ENCODE results near the gene SMARCE1.

SMARCE1 gene

DNA sequence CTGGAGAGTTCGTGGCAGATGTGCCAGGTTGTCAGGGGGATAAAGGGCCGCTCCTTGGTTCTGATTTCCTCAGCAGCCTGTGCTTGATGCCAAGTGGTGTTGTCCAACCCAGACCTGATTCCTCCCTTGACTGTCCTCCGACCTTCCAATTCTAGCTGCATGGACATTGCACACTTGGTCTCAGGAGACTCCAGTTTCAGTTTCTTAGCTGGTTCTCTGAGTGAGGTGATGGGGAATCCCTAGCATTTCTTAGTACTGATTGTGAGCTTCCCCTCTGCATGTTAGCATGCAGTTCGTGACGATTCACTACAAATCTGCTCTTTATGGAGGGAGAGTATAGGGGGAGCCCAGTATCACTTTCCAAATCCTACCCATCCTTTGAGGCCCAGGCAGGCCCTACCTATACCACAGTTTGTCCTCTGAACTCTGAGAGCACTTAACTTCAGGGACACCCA, 70.0 kb downstream of the SMARCE1 start:
- no peak for DNase-seq

DNA sequence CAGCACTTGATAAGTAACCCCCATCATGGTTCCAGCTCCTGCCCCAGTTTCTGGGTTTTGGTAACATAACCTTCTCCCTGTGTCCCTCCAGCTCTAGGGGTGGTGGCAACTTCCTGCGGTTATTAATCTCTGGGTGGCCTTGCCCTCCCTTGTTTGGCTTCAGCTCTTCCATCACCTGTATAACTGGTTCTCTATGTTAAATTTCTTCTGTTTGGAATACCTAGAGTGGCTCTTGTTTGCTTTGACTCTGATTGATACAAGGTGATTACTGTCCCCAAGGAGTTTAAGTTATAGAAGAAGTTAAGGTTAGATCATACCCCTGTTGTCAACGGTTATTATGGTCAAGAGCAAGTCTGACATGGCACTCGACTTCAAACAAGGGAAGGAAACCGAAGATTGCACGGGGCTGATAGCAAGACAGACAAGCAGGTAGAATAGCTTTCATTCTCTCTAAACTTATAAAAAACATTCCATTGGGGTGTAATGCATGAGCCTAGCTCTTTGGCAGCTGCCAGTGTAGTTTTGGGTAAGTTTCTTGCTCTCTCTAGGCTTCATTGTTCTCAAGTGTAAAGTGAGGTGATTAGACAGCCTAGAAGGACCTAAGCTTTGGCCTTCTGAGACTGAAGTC, 71.4 kb downstream of the SMARCE1 start:
- no peak for DNase-seq

Measured in activated gamma-delta T cell (primary cell).